K562 (cell line): ENCODE measurements around the gene SLC44A2. TPM values are rescaled to one million over a fixed set of nuclear protein-coding genes. Genes with fewer than 3 reads are reported as not detected.

Experiments
- CGGBP1 ChIP-seq: fragments of 250-450 bp; sonication (Bioruptor Pico); IDR thresholded peaks from 2 replicates; pipeline ENCODE4 v1.9.0; 2021; ENCODE audit warnings: mild to moderate bottlenecking
- GATAD2A ChIP-seq: fragments of 450-650 bp; IDR thresholded peaks from 2 replicates; pipeline ENCODE4 v1.6.1; 2017
- NBN ChIP-seq: fragments of 450-650 bp; IDR thresholded peaks from 2 replicates; pipeline ENCODE4 v1.6.1; 2016; ENCODE audit warnings: low read depth, mild to moderate bottlenecking
- TBL1XR1 ChIP-seq, 2 experiments: IDR thresholded peaks; 2 replicates each; pipeline ENCODE4 v1.6.1; 2012; ENCODE audit warnings: improper control_type of control experiment in 2 of 2, low read length in 2 of 2, mild to moderate bottlenecking in 1 of 2
- ZNF311 ChIP-seq: fragments of 250-450 bp; sonication (Bioruptor Pico); IDR thresholded peaks from 2 replicates; pipeline ENCODE4 v1.4.0; 2020; ENCODE audit warnings: mild to moderate bottlenecking, moderate library complexity
- ZNF644 ChIP-seq: fragments of 200-800 bp; sonication (Bioruptor generic); IDR thresholded peaks from 2 replicates; pipeline ENCODE4 v1.6.1; 2016; ENCODE audit warnings: low read depth, missing genetic modification characterization, missing compliant biosample characterization
- polyA plus RNA-seq, 8 experiments: library from polyadenylated mRNA; depleted of rRNA in 4 of 8; stranded (reverse) in 5 of 8; unstranded in 3 of 8; fragments of >200 nt; fragmentation: Nextera tagmentation in 2 of 8; fragmentation: Illumina TruSeq in 1 of 8; extraction: Ambion mirVana in 2 of 8; extraction: Trizol in 1 of 8; gene quantifications; 2 replicates each; pipeline versions ENCODE4 v1.2.1 to v1.2.3, GENCODE V29; 2011 to 2014; ENCODE audit warnings: inconsistent platforms in 1 of 8, missing spikeins in 1 of 8
- total RNA-seq, 7 experiments: library from RNA; depleted of rRNA in 6 of 7; stranded (reverse); fragments of >200 nt in 6 of 7; fragmentation: Illumina TruSeq in 2 of 7; extraction: Trizol in 2 of 7; gene quantifications; 2 replicates each; pipeline versions ENCODE4 v1.2.1 to v1.2.3, GENCODE V29; 2011 to 2021; ENCODE audit warnings: low replicate concordance in 1 of 7
- TF ChIP-seq, protein P1 (sequence below): fragments of 450-650 bp; IDR thresholded peaks from 2 replicates; pipeline ENCODE4 v1.7.1; 2018; ENCODE audit warnings: mild to moderate bottlenecking, low read depth; ENCODE audit not compliant: partially characterized antibody
- TF ChIP-seq, protein P2 (sequence below): fragments of 250-450 bp; sonication (Bioruptor Pico); IDR thresholded peaks from 2 replicates; pipeline ENCODE4 v1.5.0; 2022; ENCODE audit warnings: mild to moderate bottlenecking
- TF ChIP-seq, protein P3 (sequence below): fragments of 450-650 bp; IDR thresholded peaks from 2 replicates; pipeline ENCODE4 v1.6.1; 2016; ENCODE audit warnings: mild to moderate bottlenecking, moderate library complexity

Gene SLC44A2
- total and polyA plus RNA-seq, 9 of the 15 experiments (the other 6 are each of a cell fraction or from before 2014, with no cell fraction given), result 1.1 to 34.2 (median 8.1) TPM

DNA sequence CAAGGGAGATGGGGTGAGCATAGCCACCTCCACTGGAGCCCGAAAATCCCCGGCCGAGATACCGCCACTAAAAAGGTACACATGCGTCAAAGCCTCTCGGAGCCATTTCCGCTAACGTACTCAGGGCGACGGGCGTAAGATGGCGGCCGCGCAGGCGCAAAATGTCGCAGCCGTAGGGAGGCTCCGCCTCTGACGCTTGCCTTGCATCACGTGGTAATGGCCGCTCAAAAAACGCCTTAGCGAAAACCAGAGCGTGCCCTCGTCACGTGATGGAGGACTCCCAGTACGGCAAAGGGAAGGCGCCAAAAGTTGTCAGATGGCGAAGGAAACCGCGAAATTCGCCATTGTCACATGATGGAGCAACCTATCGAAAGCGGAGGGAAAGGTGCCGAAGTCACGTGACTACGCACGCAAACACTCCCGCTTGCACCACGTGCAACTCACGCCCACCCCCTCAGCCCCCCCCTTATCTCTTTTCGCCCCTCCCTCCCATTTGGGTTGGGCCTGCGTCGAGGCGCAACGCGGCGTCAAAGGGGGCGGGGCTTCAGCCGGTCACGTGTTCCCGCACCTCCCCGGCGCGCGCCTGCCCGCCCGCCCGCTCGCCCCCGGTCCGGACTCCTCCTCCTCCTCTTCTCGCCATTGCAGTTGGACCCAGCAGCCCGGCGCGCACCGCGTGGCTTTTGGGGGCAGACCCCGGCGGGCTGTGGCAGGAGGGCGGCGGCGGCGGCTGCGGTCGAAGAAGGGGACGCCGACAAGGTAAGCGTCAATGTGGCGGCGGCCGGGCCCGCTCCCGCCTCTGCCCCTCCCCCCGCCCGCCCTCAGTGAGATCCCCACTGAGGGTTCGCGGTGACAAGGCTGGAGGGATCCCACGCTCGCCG is 28.6 kb downstream of the SLC44A2 start, which contains the start of gene ILF3 (continued):
- TF ChIP-seq, protein P1, sequence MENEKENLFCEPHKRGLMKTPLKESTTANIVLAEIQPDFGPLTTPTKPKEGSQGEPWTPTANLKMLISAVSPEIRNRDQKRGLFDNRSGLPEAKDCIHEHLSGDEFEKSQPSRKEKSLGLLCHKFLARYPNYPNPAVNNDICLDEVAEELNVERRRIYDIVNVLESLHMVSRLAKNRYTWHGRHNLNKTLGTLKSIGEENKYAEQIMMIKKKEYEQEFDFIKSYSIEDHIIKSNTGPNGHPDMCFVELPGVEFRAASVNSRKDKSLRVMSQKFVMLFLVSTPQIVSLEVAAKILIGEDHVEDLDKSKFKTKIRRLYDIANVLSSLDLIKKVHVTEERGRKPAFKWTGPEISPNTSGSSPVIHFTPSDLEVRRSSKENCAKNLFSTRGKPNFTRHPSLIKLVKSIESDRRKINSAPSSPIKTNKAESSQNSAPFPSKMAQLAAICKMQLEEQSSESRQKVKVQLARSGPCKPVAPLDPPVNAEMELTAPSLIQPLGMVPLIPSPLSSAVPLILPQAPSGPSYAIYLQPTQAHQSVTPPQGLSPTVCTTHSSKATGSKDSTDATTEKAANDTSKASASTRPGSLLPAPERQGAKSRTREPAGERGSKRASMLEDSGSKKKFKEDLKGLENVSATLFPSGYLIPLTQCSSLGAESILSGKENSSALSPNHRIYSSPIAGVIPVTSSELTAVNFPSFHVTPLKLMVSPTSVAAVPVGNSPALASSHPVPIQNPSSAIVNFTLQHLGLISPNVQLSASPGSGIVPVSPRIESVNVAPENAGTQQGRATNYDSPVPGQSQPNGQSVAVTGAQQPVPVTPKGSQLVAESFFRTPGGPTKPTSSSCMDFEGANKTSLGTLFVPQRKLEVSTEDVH, result peak; percentile 95
- TF ChIP-seq ZNF644 (tag) (peak; percentile 63; the same call in 1 of the 2 replicates), TBL1XR1 (IDR thresholded peaks at IDR 0.05; ENCODE audit: low read length in 2 of 2) (peak in 1 of 2 experiments; percentile 69; a peak in 2 of 4 replicates), GATAD2A (no peak), CGGBP1 (CRISPR knock-in tag) (peak; percentile 21; the same call in 1 of the 2 replicates), ZNF311 (CRISPR knock-in tag) (peak; percentile 24; the same call in 1 of the 2 replicates), NBN (peak; percentile 82)
- TF ChIP-seq, protein P2, sequence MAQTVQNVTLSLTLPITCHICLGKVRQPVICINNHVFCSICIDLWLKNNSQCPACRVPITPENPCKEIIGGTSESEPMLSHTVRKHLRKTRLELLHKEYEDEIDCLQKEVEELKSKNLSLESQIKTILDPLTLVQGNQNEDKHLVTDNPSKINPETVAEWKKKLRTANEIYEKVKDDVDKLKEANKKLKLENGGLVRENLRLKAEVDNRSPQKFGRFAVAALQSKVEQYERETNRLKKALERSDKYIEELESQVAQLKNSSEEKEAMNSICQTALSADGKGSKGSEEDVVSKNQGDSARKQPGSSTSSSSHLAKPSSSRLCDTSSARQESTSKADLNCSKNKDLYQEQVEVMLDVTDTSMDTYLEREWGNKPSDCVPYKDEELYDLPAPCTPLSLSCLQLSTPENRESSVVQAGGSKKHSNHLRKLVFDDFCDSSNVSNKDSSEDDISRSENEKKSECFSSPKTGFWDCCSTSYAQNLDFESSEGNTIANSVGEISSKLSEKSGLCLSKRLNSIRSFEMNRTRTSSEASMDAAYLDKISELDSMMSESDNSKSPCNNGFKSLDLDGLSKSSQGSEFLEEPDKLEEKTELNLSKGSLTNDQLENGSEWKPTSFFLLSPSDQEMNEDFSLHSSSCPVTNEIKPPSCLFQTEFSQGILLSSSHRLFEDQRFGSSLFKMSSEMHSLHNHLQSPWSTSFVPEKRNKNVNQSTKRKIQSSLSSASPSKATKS, result no peak
- TF ChIP-seq, protein P3, sequence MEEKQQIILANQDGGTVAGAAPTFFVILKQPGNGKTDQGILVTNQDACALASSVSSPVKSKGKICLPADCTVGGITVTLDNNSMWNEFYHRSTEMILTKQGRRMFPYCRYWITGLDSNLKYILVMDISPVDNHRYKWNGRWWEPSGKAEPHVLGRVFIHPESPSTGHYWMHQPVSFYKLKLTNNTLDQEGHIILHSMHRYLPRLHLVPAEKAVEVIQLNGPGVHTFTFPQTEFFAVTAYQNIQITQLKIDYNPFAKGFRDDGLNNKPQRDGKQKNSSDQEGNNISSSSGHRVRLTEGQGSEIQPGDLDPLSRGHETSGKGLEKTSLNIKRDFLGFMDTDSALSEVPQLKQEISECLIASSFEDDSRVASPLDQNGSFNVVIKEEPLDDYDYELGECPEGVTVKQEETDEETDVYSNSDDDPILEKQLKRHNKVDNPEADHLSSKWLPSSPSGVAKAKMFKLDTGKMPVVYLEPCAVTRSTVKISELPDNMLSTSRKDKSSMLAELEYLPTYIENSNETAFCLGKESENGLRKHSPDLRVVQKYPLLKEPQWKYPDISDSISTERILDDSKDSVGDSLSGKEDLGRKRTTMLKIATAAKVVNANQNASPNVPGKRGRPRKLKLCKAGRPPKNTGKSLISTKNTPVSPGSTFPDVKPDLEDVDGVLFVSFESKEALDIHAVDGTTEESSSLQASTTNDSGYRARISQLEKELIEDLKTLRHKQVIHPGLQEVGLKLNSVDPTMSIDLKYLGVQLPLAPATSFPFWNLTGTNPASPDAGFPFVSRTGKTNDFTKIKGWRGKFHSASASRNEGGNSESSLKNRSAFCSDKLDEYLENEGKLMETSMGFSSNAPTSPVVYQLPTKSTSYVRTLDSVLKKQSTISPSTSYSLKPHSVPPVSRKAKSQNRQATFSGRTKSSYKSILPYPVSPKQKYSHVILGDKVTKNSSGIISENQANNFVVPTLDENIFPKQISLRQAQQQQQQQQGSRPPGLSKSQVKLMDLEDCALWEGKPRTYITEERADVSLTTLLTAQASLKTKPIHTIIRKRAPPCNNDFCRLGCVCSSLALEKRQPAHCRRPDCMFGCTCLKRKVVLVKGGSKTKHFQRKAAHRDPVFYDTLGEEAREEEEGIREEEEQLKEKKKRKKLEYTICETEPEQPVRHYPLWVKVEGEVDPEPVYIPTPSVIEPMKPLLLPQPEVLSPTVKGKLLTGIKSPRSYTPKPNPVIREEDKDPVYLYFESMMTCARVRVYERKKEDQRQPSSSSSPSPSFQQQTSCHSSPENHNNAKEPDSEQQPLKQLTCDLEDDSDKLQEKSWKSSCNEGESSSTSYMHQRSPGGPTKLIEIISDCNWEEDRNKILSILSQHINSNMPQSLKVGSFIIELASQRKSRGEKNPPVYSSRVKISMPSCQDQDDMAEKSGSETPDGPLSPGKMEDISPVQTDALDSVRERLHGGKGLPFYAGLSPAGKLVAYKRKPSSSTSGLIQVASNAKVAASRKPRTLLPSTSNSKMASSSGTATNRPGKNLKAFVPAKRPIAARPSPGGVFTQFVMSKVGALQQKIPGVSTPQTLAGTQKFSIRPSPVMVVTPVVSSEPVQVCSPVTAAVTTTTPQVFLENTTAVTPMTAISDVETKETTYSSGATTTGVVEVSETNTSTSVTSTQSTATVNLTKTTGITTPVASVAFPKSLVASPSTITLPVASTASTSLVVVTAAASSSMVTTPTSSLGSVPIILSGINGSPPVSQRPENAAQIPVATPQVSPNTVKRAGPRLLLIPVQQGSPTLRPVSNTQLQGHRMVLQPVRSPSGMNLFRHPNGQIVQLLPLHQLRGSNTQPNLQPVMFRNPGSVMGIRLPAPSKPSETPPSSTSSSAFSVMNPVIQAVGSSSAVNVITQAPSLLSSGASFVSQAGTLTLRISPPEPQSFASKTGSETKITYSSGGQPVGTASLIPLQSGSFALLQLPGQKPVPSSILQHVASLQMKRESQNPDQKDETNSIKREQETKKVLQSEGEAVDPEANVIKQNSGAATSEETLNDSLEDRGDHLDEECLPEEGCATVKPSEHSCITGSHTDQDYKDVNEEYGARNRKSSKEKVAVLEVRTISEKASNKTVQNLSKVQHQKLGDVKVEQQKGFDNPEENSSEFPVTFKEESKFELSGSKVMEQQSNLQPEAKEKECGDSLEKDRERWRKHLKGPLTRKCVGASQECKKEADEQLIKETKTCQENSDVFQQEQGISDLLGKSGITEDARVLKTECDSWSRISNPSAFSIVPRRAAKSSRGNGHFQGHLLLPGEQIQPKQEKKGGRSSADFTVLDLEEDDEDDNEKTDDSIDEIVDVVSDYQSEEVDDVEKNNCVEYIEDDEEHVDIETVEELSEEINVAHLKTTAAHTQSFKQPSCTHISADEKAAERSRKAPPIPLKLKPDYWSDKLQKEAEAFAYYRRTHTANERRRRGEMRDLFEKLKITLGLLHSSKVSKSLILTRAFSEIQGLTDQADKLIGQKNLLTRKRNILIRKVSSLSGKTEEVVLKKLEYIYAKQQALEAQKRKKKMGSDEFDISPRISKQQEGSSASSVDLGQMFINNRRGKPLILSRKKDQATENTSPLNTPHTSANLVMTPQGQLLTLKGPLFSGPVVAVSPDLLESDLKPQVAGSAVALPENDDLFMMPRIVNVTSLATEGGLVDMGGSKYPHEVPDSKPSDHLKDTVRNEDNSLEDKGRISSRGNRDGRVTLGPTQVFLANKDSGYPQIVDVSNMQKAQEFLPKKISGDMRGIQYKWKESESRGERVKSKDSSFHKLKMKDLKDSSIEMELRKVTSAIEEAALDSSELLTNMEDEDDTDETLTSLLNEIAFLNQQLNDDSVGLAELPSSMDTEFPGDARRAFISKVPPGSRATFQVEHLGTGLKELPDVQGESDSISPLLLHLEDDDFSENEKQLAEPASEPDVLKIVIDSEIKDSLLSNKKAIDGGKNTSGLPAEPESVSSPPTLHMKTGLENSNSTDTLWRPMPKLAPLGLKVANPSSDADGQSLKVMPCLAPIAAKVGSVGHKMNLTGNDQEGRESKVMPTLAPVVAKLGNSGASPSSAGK, result peak; percentile 96
